WTC11 (cell line): ENCODE results near the gene CARMIL1. TPM values are rescaled to one million over a fixed set of nuclear protein-coding genes. Genes with fewer than 3 reads are reported as not detected.
A peak's percentile ranks its signal among the peaks of the same experiment; 100 is the strongest.

Experiments
- ATAC-seq: fragments of 200-7000 bp; cut with Tn5 transposase; 2 replicates; pipeline ENCODE4 v1.10.0; 2021; ENCODE audit warnings: mild to moderate bottlenecking, moderate library complexity
- CTCF ChIA-PET: fragments of 300-600 bp; sonication (Branson Sonifier 250); formaldehyde crosslinking; loops from one replicate; lab custom pipeline; 2021; ENCODE audit warnings: antibody characterized with exemption; lab: Charles Lee
- POLR2A ChIA-PET: fragments of 350-600 bp; sonication (Branson Sonifier 250); formaldehyde crosslinking; loops from one replicate; lab custom pipeline; 2021; ENCODE audit warnings: antibody characterized with exemption; lab: Charles Lee
- DNase-seq: peaks from one replicate; pipeline ENCODE4 v3.0.0; 2021; ENCODE audit warnings: low spot score
- H3K27ac Mint-ChIP-seq: 2 replicates; pipeline ENCODE4 v1.8.0; 2021; ENCODE audit warnings: mixed read lengths
- H3K27me3 Mint-ChIP-seq: 2 replicates; pipeline ENCODE4 v1.8.0; 2021; ENCODE audit warnings: low read depth, mild to moderate bottlenecking, moderate library complexity, mixed read lengths
- H3K36me3 Mint-ChIP-seq: 2 replicates; pipeline ENCODE4 v1.8.0; 2021; ENCODE audit warnings: mixed read lengths
- H3K4me1 Mint-ChIP-seq: 2 replicates; pipeline ENCODE4 v1.8.0; 2022; ENCODE audit warnings: mixed read lengths
- H3K4me3 Mint-ChIP-seq: 2 replicates; pipeline ENCODE4 v1.8.0; 2021; ENCODE audit warnings: mild to moderate bottlenecking, moderate library complexity, mixed read lengths
- H3K9me3 Mint-ChIP-seq: 2 replicates; pipeline ENCODE4 v1.8.0; 2021; ENCODE audit warnings: mixed read lengths
- GABPB1 ChIP-seq: sonication (generic); formaldehyde crosslinking; IDR thresholded peaks from 2 replicates; pipeline ENCODE4 v1.8.1; 2023; ENCODE audit warnings: mild to moderate bottlenecking, missing genetic modification reagents
- GRHL2 ChIP-seq: fragments of 250-450 bp; sonication (Bioruptor Pico); IDR thresholded peaks from 2 replicates; pipeline ENCODE4 v1.8.0; 2022; ENCODE audit warnings: mild to moderate bottlenecking, moderate library complexity; ENCODE audit not compliant: insufficient replicate concordance, severe bottlenecking
- JAZF1 ChIP-seq: fragments of 250-450 bp; sonication (Bioruptor Pico); IDR thresholded peaks from 2 replicates; pipeline ENCODE4 v1.9.0; 2021; ENCODE audit warnings: moderate library complexity, mild to moderate bottlenecking, inconsistent platforms
- NFYB ChIP-seq: sonication (generic); formaldehyde crosslinking; conservative IDR thresholded peaks from 2 replicates; pipeline ENCODE4 v1.8.0; 2022; ENCODE audit warnings: low read depth, missing genetic modification reagents
- NR2C2 ChIP-seq: sonication (generic); formaldehyde crosslinking; IDR thresholded peaks from 2 replicates; pipeline ENCODE4 v1.8.0; 2022; ENCODE audit warnings: mild to moderate bottlenecking, missing genetic modification reagents
- OVOL2 ChIP-seq: fragments of 250-450 bp; sonication (Bioruptor Pico); IDR thresholded peaks from 2 replicates; pipeline ENCODE4 v1.9.0; 2021; ENCODE audit warnings: mild to moderate bottlenecking, borderline replicate concordance
- SMAD3 ChIP-seq: sonication (generic); formaldehyde crosslinking; IDR thresholded peaks from 2 replicates; pipeline ENCODE4 v1.8.0; 2022; ENCODE audit warnings: missing genetic modification reagents, mild to moderate bottlenecking, borderline replicate concordance
- TEAD1 ChIP-seq: sonication (generic); formaldehyde crosslinking; IDR thresholded peaks from 2 replicates; pipeline ENCODE4 v1.8.0; 2022; ENCODE audit warnings: mild to moderate bottlenecking, missing genetic modification reagents
- TP53 ChIP-seq: sonication (generic); formaldehyde crosslinking; IDR thresholded peaks from 2 replicates; pipeline ENCODE4 v1.8.1; 2023; ENCODE audit warnings: mild to moderate bottlenecking, missing genetic modification reagents
- ZNF219 ChIP-seq: sonication (generic); formaldehyde crosslinking; IDR thresholded peaks from 2 replicates; pipeline ENCODE4 v1.8.0; 2023; ENCODE audit warnings: missing genetic modification reagents, mild to moderate bottlenecking, borderline replicate concordance
- ZNF317 ChIP-seq: sonication (generic); formaldehyde crosslinking; IDR thresholded peaks from 2 replicates; pipeline ENCODE4 v1.8.1; 2023; ENCODE audit warnings: low read depth, mild to moderate bottlenecking, moderate library complexity, missing genetic modification reagents, borderline replicate concordance
- ZNF396 ChIP-seq: fragments of 250-450 bp; sonication (Bioruptor Pico); IDR thresholded peaks from 2 replicates; pipeline ENCODE4 v1.8.0; 2021; ENCODE audit warnings: mild to moderate bottlenecking, moderate library complexity, borderline replicate concordance
- total RNA-seq: library from RNA; stranded (reverse); gene quantifications from 3 replicates; pipeline ENCODE4 v1.2.3, GENCODE V29; 2021
- TF ChIP-seq, protein P1 (sequence below): sonication (generic); formaldehyde crosslinking; conservative IDR thresholded peaks from 2 replicates; pipeline ENCODE4 v1.8.1; 2023; ENCODE audit warnings: mild to moderate bottlenecking, low read depth, missing genetic modification reagents, moderate library complexity
- TF ChIP-seq, protein P2 (sequence below): fragments of 250-450 bp; sonication (Bioruptor Pico); IDR thresholded peaks from 2 replicates; pipeline ENCODE4 v1.9.0; 2021; ENCODE audit warnings: moderate library complexity, mild to moderate bottlenecking, inconsistent platforms, borderline replicate concordance
- TF ChIP-seq, protein P3 (sequence below): sonication (generic); formaldehyde crosslinking; IDR thresholded peaks from 2 replicates; pipeline ENCODE4 v1.8.0; 2022; ENCODE audit warnings: missing genetic modification reagents
- TF ChIP-seq, protein P4 (sequence below): sonication (generic); formaldehyde crosslinking; IDR thresholded peaks from 2 replicates; pipeline ENCODE4 v1.8.1; 2023; ENCODE audit warnings: mild to moderate bottlenecking, missing genetic modification reagents, borderline replicate concordance
- TF ChIP-seq, protein P5 (sequence below): sonication (generic); formaldehyde crosslinking; IDR thresholded peaks from 2 replicates; pipeline ENCODE4 v1.8.1; 2023; ENCODE audit warnings: mild to moderate bottlenecking, missing genetic modification reagents, moderate library complexity
- TF ChIP-seq, protein P6 (sequence below): sonication (generic); formaldehyde crosslinking; IDR thresholded peaks from 2 replicates; pipeline ENCODE4 v1.8.1; 2023; ENCODE audit warnings: mild to moderate bottlenecking, missing genetic modification reagents
- TF ChIP-seq, protein P7 (sequence below): sonication (generic); formaldehyde crosslinking; IDR thresholded peaks from 2 replicates; pipeline ENCODE4 v1.8.0; 2022; ENCODE audit warnings: mild to moderate bottlenecking, missing genetic modification reagents

CARMIL1 gene
- total RNA-seq, 1 experiment from 2014 or later = 36.2 TPM

DNA sequence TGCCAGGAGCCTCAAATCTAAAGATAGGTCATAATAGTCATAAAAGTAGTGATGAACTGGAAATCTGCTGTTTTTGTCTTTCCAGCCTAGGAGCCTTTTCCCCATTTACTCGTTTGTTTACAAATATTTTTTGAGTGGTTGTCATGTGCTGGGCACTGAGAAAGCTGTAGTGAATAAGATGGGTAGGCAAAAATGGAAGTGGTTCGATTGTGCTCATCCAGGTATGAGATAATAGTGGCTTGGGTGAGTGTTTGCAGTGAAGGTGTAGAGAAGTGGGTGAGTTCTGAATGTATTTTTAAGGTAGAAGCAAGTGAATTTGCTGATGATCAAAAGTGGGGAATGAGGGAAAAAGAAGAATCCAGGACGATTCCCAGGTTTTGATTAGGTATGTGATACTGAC is 53.0 kb downstream of the CARMIL1 start (continued):
- TF ChIP-seq, protein P1, sequence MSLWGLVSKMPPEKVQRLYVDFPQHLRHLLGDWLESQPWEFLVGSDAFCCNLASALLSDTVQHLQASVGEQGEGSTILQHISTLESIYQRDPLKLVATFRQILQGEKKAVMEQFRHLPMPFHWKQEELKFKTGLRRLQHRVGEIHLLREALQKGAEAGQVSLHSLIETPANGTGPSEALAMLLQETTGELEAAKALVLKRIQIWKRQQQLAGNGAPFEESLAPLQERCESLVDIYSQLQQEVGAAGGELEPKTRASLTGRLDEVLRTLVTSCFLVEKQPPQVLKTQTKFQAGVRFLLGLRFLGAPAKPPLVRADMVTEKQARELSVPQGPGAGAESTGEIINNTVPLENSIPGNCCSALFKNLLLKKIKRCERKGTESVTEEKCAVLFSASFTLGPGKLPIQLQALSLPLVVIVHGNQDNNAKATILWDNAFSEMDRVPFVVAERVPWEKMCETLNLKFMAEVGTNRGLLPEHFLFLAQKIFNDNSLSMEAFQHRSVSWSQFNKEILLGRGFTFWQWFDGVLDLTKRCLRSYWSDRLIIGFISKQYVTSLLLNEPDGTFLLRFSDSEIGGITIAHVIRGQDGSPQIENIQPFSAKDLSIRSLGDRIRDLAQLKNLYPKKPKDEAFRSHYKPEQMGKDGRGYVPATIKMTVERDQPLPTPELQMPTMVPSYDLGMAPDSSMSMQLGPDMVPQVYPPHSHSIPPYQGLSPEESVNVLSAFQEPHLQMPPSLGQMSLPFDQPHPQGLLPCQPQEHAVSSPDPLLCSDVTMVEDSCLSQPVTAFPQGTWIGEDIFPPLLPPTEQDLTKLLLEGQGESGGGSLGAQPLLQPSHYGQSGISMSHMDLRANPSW (CRISPR knock-in tag) = no peak
- no peak for TF ChIP-seq GRHL2 (CRISPR knock-in tag)
- TF ChIP-seq NFYB (CRISPR knock-in tag) = no peak
- TF ChIP-seq, protein P2, sequence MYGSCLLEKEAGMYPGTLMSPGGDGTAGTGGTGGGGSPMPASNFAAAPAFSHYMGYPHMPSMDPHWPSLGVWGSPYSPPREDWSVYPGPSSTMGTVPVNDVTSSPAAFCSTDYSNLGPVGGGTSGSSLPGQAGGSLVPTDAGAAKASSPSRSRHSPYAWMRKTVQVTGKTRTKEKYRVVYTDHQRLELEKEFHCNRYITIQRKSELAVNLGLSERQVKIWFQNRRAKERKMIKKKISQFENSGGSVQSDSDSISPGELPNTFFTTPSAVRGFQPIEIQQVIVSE = no peak
- no peak for TF ChIP-seq ZNF219 (CRISPR knock-in tag)
- TF ChIP-seq JAZF1 (CRISPR knock-in tag) = no peak

DNA sequence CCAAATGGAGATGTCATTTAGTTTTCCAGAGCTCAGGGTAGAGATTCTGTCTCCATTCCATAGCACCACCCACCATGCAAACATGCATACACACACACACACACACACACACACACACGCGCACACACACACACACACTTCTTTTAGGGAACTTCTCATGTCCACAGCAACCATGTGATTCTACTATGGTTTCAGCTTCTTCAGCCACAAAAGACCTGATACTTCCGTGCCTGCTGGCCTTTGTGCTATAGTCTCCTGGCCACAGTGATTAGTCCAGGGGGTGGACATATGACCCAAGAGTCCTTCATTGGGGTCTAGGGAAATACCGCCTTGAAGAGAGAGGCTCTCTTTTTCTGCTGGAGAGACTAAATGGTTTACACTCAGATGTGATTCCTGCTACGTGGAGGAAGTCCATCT is 53.5 kb downstream of the CARMIL1 start:
- H3K27ac Mint-ChIP-seq = peak overlapping the region; percentile 21; the same call in 1 of the 2 replicates
- CTCF ChIA-PET = interaction anchor here (0.6 to 1.7 kb wide), 3 partner anchors 9 to 67 kb away, joined by 3 read pairs; partner anchors contain the start of gene CARMIL1
- POLR2A ChIA-PET = no interaction called here
- TF ChIP-seq NFYB (CRISPR knock-in tag) (no peak), OVOL2 (CRISPR knock-in tag) (no peak), ZNF396 (CRISPR knock-in tag) (no peak), TEAD1 (CRISPR knock-in tag) (no peak), SMAD3 (CRISPR knock-in tag) (no peak), NR2C2 (no peak), TP53 (CRISPR knock-in tag) (no peak), ZNF317 (CRISPR knock-in tag) (no peak), GABPB1 (no peak)
- TF ChIP-seq, protein P3, sequence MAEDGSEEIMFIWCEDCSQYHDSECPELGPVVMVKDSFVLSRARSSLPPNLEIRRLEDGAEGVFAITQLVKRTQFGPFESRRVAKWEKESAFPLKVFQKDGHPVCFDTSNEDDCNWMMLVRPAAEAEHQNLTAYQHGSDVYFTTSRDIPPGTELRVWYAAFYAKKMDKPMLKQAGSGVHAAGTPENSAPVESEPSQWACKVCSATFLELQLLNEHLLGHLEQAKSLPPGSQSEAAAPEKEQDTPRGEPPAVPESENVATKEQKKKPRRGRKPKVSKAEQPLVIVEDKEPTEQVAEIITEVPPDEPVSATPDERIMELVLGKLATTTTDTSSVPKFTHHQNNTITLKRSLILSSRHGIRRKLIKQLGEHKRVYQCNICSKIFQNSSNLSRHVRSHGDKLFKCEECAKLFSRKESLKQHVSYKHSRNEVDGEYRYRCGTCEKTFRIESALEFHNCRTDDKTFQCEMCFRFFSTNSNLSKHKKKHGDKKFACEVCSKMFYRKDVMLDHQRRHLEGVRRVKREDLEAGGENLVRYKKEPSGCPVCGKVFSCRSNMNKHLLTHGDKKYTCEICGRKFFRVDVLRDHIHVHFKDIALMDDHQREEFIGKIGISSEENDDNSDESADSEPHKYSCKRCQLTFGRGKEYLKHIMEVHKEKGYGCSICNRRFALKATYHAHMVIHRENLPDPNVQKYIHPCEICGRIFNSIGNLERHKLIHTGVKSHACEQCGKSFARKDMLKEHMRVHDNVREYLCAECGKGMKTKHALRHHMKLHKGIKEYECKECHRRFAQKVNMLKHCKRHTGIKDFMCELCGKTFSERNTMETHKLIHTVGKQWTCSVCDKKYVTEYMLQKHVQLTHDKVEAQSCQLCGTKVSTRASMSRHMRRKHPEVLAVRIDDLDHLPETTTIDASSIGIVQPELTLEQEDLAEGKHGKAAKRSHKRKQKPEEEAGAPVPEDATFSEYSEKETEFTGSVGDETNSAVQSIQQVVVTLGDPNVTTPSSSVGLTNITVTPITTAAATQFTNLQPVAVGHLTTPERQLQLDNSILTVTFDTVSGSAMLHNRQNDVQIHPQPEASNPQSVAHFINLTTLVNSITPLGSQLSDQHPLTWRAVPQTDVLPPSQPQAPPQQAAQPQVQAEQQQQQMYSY (CRISPR knock-in tag) = no peak
- TF ChIP-seq, protein P4, sequence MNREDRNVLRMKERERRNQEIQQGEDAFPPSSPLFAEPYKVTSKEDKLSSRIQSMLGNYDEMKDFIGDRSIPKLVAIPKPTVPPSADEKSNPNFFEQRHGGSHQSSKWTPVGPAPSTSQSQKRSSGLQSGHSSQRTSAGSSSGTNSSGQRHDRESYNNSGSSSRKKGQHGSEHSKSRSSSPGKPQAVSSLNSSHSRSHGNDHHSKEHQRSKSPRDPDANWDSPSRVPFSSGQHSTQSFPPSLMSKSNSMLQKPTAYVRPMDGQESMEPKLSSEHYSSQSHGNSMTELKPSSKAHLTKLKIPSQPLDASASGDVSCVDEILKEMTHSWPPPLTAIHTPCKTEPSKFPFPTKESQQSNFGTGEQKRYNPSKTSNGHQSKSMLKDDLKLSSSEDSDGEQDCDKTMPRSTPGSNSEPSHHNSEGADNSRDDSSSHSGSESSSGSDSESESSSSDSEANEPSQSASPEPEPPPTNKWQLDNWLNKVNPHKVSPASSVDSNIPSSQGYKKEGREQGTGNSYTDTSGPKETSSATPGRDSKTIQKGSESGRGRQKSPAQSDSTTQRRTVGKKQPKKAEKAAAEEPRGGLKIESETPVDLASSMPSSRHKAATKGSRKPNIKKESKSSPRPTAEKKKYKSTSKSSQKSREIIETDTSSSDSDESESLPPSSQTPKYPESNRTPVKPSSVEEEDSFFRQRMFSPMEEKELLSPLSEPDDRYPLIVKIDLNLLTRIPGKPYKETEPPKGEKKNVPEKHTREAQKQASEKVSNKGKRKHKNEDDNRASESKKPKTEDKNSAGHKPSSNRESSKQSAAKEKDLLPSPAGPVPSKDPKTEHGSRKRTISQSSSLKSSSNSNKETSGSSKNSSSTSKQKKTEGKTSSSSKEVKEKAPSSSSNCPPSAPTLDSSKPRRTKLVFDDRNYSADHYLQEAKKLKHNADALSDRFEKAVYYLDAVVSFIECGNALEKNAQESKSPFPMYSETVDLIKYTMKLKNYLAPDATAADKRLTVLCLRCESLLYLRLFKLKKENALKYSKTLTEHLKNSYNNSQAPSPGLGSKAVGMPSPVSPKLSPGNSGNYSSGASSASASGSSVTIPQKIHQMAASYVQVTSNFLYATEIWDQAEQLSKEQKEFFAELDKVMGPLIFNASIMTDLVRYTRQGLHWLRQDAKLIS (CRISPR knock-in tag) = no peak
- TF ChIP-seq, protein P5, sequence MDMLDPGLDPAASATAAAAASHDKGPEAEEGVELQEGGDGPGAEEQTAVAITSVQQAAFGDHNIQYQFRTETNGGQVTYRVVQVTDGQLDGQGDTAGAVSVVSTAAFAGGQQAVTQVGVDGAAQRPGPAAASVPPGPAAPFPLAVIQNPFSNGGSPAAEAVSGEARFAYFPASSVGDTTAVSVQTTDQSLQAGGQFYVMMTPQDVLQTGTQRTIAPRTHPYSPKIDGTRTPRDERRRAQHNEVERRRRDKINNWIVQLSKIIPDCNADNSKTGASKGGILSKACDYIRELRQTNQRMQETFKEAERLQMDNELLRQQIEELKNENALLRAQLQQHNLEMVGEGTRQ (CRISPR knock-in tag) = no peak
- TF ChIP-seq, protein P6, sequence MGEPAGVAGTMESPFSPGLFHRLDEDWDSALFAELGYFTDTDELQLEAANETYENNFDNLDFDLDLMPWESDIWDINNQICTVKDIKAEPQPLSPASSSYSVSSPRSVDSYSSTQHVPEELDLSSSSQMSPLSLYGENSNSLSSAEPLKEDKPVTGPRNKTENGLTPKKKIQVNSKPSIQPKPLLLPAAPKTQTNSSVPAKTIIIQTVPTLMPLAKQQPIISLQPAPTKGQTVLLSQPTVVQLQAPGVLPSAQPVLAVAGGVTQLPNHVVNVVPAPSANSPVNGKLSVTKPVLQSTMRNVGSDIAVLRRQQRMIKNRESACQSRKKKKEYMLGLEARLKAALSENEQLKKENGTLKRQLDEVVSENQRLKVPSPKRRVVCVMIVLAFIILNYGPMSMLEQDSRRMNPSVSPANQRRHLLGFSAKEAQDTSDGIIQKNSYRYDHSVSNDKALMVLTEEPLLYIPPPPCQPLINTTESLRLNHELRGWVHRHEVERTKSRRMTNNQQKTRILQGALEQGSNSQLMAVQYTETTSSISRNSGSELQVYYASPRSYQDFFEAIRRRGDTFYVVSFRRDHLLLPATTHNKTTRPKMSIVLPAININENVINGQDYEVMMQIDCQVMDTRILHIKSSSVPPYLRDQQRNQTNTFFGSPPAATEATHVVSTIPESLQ (CRISPR knock-in tag) = no peak
- TF ChIP-seq, protein P7, sequence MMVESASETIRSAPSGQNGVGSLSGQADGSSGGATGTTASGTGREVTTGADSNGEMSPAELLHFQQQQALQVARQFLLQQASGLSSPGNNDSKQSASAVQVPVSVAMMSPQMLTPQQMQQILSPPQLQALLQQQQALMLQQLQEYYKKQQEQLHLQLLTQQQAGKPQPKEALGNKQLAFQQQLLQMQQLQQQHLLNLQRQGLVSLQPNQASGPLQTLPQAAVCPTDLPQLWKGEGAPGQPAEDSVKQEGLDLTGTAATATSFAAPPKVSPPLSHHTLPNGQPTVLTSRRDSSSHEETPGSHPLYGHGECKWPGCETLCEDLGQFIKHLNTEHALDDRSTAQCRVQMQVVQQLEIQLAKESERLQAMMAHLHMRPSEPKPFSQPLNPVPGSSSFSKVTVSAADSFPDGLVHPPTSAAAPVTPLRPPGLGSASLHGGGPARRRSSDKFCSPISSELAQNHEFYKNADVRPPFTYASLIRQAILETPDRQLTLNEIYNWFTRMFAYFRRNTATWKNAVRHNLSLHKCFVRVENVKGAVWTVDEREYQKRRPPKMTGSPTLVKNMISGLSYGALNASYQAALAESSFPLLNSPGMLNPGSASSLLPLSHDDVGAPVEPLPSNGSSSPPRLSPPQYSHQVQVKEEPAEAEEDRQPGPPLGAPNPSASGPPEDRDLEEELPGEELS = no peak

More for the DNA sequence above, 53.5 kb downstream of the CARMIL1 start:
- DNase-seq (no peak), ATAC-seq (no peak)
- Mint-ChIP-seq H3K27me3 (no peaks in the 10 kb centered on the region), H3K9me3 (no peaks in the 10 kb centered on the region), H3K4me3 (no peak overlapping the region), H3K4me1 (peaks cover 84% of the 10 kb centered on the region), H3K36me3 (no peaks in the 10 kb centered on the region)
